Cardiac muscle cell (in vitro differentiated cells and primary cell): ENCODE results near the gene KRTAP9-3. TPM values are rescaled to one million over a fixed set of nuclear protein-coding genes. Genes with fewer than 3 reads are reported as not detected.

Experiments used
- DNase-seq, 2 donors: peaks; one replicate each; pipeline versions ENCODE4 v3.0.0 to v3.0.0-alpha.2; 2010 to 2017; ENCODE audit warnings: low read depth in 1 of 2, low spot score in 1 of 2
- H3K27ac ChIP-seq: fragments of 200-600 bp; sonication (generic); 2 replicates; pipeline ENCODE4 v1.5.1; 2016
- H3K27me3 ChIP-seq: fragments of 200-600 bp; sonication (generic); 2 replicates; pipeline ENCODE4 v1.6.0; 2016; ENCODE audit warnings: control low read depth
- H3K36me3 ChIP-seq: fragments of 200-600 bp; sonication (generic); 2 replicates; pipeline ENCODE4 v1.5.1; 2016; ENCODE audit warnings: control low read depth
- H3K4me1 ChIP-seq: fragments of 200-600 bp; sonication (generic); 2 replicates; pipeline ENCODE4 v1.8.1; 2017; ENCODE audit warnings: low read depth, mild to moderate bottlenecking, mixed run types
- H3K4me3 ChIP-seq: fragments of 200-600 bp; sonication (generic); 2 replicates; pipeline ENCODE4 v1.5.1; 2016; ENCODE audit warnings: mild to moderate bottlenecking
- H3K9me3 ChIP-seq: fragments of 200-600 bp; sonication (generic); 2 replicates; pipeline ENCODE4 v1.5.1; 2017; ENCODE audit warnings: low read depth, mild to moderate bottlenecking, control low read depth
- CTCF ChIP-seq: IDR thresholded peaks from 2 replicates; pipeline ENCODE4 v1.5.1; 2012; ENCODE audit warnings: low read depth, mild to moderate bottlenecking, low read length
- polyA plus RNA-seq: library from polyadenylated mRNA; unstranded; fragments of >200 nt; fragmentation: Nextera tagmentation; extraction: Ambion mirVana; gene quantifications from 2 replicates; pipeline ENCODE4 v1.2.1, GENCODE V29; 2016
- total RNA-seq: library from RNA; depleted of rRNA; stranded (reverse); fragments of >200 nt; gene quantifications from 2 replicates; pipeline ENCODE4 v1.2.3, GENCODE V29; 2016

The KRTAP9-3 gene
- total and polyA plus RNA-seq, 2 experiments from 2014 or later: not detected

DNA sequence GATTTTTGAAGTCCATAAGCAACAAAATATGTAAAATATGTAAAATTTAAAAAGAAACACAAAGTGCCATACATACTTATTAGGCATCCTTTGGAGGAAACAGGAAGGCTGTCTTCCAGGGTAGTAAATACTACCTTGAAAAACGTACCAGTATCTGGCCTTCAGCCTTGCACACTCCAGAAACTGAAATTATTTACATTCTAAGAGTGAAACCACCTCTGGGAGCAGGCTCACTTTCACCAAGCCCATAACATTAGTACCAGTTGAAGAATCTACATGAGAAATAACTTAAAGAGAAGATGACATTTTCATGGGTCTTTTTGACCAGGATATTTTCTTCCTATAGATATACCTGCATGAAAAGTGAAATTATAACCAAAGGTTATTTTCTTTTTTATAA, 36.2 kb upstream of the KRTAP9-3 start:
- TF ChIP-seq CTCF: no peak
- Histone ChIP-seq H3K9me3 (no peaks in the 10 kb centered on the region), H3K4me3 (no peak overlapping the region), H3K36me3 (no peaks in the 10 kb centered on the region), H3K4me1 (no peaks in the 10 kb centered on the region), H3K27ac (no peak overlapping the region), H3K27me3 (peaks cover 3% of the 10 kb centered on the region)
- DNase-seq: no peak

GRCh38 chr17:41199421-41200078, 32.7 kb upstream of the KRTAP9-3 start:
- Histone ChIP-seq H3K27me3 (no peaks in the 10 kb centered on the region), H3K36me3 (no peaks in the 10 kb centered on the region), H3K4me1 (no peaks in the 10 kb centered on the region), H3K4me3 (no peak overlapping the region), H3K9me3 (no peaks in the 10 kb centered on the region), H3K27ac (no peak overlapping the region)
- no peak for TF ChIP-seq CTCF
- no peak for DNase-seq

- H3K27ac ChIP-seq: no peak overlapping the region
- no peak overlapping the region for H3K4me3 ChIP-seq
- TF ChIP-seq CTCF: no peak
- H3K9me3 ChIP-seq: no peaks in the 10 kb centered on the region
- no peaks in the 10 kb centered on the region for H3K36me3 ChIP-seq
- no peak for DNase-seq
- H3K27me3 ChIP-seq: peaks cover 8% of the 10 kb centered on the region
- no peaks in the 10 kb centered on the region for H3K4me1 ChIP-seq
Observed at GRCh38 chr17:41211845-41212466, 20.3 kb upstream of the KRTAP9-3 start.

GRCh38 chr17:41212524-41213169, 19.6 kb upstream of the KRTAP9-3 start:
- H3K4me1 ChIP-seq: no peaks in the 10 kb centered on the region
- no peak for DNase-seq
- H3K27ac ChIP-seq: no peak overlapping the region
- H3K9me3 ChIP-seq: no peaks in the 10 kb centered on the region
- peaks cover 8% of the 10 kb centered on the region for H3K27me3 ChIP-seq
- no peak for TF ChIP-seq CTCF
- no peaks in the 10 kb centered on the region for H3K36me3 ChIP-seq
- H3K4me3 ChIP-seq: no peak overlapping the region

DNA sequence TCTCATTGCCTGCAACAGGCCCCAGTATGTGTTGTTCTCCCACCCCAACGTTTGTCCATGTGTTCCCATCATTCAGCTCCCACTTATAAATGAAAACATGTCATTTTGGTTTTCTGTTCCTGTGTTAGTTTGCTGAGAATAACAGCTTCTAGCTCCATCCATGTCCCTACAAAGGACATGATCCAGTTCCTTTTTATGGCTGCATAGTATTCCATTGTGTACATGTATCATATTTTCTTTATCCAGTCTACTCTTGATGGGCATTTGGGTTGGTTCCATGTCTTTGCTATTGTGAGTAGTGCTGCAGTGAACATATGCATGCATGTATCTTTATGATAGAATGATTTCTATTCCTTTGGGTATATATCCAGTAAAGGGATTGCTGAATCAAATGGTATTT, 16.6 kb upstream of the KRTAP9-3 start:
- TF ChIP-seq CTCF: no peak
- H3K4me1 ChIP-seq: no peaks in the 10 kb centered on the region
- H3K27me3 ChIP-seq: peaks cover 8% of the 10 kb centered on the region
- no peaks in the 10 kb centered on the region for H3K36me3 ChIP-seq
- no peak overlapping the region for H3K4me3 ChIP-seq
- H3K27ac ChIP-seq: no peak overlapping the region
- H3K9me3 ChIP-seq: no peaks in the 10 kb centered on the region
- DNase-seq: no peak
